Activated CD4-positive, alpha-beta memory T cell treated with anti-CD3 and anti-CD28 coated beads, Interleukin-2, amount 10 ng/mL, durations not matched to agents 7 days and 5 days (primary cell): ENCODE data around the gene MET. TPM values are rescaled to one million over a fixed set of nuclear protein-coding genes. Genes with fewer than 3 reads are reported as not detected.

Source experiments
- CTCF ChIA-PET: fragments of 350-600 bp; sonication (Branson Sonifier 250); formaldehyde crosslinking; loops from one replicate; lab custom pipeline; 2021; ENCODE audit warnings: antibody characterized with exemption, inconsistent platforms; lab: Charles Lee
- POLR2A ChIA-PET: fragments of 350-600 bp; sonication (Branson Sonifier 250); formaldehyde crosslinking; loops from one replicate; lab custom pipeline; 2021; ENCODE audit warnings: antibody characterized with exemption; lab: Charles Lee
- DNase-seq: peaks from one replicate; pipeline ENCODE4 v3.0.0-alpha.2; 2020
- H3K27ac Mint-ChIP-seq: one replicate; pipeline ENCODE4 v1.8.0; 2021; ENCODE audit warnings: mild to moderate bottlenecking, mixed read lengths
- H3K27me3 Mint-ChIP-seq: one replicate; pipeline ENCODE4 v1.8.0; 2021; ENCODE audit warnings: mixed read lengths
- H3K36me3 Mint-ChIP-seq: one replicate; pipeline ENCODE4 v1.8.0; 2021; ENCODE audit warnings: low read depth, mixed read lengths
- H3K4me1 Mint-ChIP-seq: one replicate; pipeline ENCODE4 v1.8.0; 2021; ENCODE audit warnings: mixed read lengths
- H3K4me3 Mint-ChIP-seq: one replicate; pipeline ENCODE4 v1.8.0; 2021; ENCODE audit warnings: mild to moderate bottlenecking, mixed read lengths
- H3K9me3 Mint-ChIP-seq: one replicate; pipeline ENCODE4 v1.8.0; 2021; ENCODE audit warnings: mixed read lengths
- total RNA-seq, 2 experiments: library from RNA; stranded (reverse); gene quantifications; one replicate each; pipeline ENCODE4 v1.2.3, GENCODE V29; 2021

MET gene
- total RNA-seq, 2 experiments from 2014 or later = 0.65 to 0.83 TPM

DNA sequence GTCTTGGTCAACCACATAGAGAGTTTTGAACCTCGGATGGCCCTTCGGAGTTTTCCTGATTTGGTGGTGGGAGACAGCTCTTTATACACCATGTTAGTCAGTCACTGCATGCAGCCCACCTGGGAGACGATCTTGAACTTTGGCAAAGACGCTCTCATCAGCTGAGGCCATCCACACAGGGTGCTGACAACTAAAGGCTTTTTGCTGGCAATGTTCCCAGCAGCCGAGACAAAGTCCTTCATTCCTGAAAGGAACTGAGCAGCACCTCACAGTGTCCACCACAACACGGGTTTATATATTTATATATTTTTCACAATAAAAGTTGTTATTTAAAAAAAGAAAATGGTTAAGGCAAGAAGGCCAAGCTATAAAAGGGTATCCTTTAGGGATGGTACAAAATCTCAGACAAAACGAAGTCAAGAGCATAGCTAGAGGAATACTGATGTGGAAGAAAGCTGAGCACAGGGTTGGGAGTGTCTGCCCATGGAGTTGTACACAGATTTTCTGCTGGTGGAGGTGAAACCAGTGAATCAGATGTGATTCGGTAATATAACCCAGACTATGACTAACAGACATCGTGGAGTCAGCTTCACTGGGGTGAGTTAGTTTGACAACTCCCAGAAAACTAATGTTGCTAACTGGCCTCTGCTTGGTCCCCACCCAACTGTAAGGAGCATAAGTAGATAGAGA is 163.0 kb downstream of the MET start:
- ChIA-PET CTCF (interaction anchor here (1.2 kb wide), 1 partner anchor 102 kb away, joined by 3 read pairs; no protein-coding TSS in a partner anchor), POLR2A (no interaction called here)
- H3K36me3 Mint-ChIP-seq = no peaks in the 10 kb centered on the region
- H3K9me3 Mint-ChIP-seq = no peaks in the 10 kb centered on the region
- DNase-seq = no peak
- no peaks in the 10 kb centered on the region for H3K4me1 Mint-ChIP-seq
- H3K4me3 Mint-ChIP-seq = no peak overlapping the region
- H3K27ac Mint-ChIP-seq = no peak overlapping the region
- H3K27me3 Mint-ChIP-seq = peaks cover 7% of the 10 kb centered on the region

DNA sequence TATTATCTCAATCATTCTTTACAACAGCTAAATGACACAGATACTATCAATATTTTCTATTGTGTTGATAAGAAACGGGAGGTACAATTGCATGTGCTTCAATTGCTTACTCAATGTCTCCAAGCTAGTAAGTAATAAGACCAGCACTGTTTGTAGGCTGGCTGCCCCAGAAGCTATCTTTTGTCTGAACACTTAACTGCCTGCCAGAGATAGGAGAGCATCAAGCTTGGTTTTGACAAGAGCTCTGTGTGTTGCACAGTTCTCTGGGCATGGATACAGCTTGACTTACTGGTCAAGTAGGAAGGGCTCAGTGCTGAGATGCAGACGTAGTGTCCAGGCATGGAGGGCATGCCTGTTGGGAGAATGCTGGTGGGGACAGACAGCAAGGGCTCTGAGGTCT is 164.1 kb downstream of the MET start:
- Mint-ChIP-seq H3K27ac (no peak overlapping the region), H3K27me3 (peaks cover 13% of the 10 kb centered on the region), H3K4me3 (no peak overlapping the region), H3K9me3 (no peaks in the 10 kb centered on the region), H3K36me3 (no peaks in the 10 kb centered on the region), H3K4me1 (no peaks in the 10 kb centered on the region)
- ChIA-PET CTCF (interaction anchor here (1.2 kb wide), 1 partner anchor 103 kb away, joined by 3 read pairs; no protein-coding TSS in a partner anchor), POLR2A (no interaction called here)
- no peak for DNase-seq

DNA sequence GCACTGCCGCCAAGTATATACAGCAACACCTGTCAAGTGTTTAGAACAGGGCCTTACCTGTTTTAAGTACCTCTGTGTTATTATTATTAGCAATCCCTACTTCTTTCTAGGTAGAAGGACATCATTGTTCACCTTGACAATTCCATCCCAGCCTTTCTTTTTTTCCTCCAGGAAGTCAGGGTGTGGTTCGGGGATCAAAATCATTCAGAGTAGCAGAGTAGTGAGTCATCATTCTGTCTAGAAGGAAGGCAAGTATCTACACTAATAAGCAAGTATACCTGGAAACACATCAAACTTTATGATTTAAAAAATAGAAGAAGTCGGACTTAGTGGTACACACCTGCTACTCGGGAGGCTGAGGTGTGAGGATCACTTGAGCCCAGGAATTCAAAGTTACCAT is 164.9 kb downstream of the MET start:
- H3K9me3 Mint-ChIP-seq = no peaks in the 10 kb centered on the region
- DNase-seq = no peak
- no peak overlapping the region for H3K27ac Mint-ChIP-seq
- POLR2A ChIA-PET = no interaction called here
- H3K36me3 Mint-ChIP-seq = no peaks in the 10 kb centered on the region
- H3K4me1 Mint-ChIP-seq = no peaks in the 10 kb centered on the region
- peaks cover 18% of the 10 kb centered on the region for H3K27me3 Mint-ChIP-seq
- CTCF ChIA-PET = no interaction called here
- H3K4me3 Mint-ChIP-seq = no peak overlapping the region

DNA sequence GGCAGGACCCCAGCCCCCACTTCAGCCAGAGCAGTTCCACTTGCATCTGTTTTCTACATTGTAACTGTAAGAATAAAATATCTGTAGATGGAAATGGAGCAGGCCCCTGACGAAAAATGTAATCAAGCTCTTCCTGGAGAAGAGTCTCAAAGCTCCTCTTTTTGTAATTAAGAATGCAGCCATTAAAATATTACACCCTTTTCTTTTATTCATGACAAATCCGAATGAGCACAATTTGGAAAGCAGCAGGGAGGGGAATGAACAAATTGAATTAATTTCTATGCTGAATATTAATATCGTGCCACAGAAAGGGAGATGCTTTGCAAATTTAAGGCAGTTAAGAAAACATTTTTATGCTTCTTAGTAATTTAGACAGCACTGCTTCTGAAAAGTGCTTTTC is 165.6 kb downstream of the MET start:
- CTCF ChIA-PET = no interaction called here
- H3K36me3 Mint-ChIP-seq = no peaks in the 10 kb centered on the region

DNA sequence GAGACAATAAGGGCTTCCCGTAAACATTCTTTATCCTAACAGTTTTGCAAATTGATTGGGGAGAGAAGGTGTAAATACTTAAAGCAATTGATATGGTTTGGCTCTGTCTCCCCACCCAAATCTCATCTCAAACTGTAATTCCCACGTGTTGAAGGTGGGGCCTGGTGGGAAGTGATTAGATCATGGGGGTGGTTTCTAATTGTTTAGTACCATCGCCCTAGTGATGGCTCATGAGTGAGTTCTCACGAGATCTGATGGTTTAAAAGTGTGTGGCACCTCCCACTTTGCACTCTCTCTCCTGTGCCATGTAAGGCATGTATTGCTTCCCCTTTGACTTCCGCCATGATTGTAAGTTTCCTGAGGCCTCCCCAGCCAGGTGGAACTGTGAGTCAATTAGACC is 168.3 kb downstream of the MET start:
- CTCF ChIA-PET = no interaction called here
- no peaks in the 10 kb centered on the region for H3K9me3 Mint-ChIP-seq

More for the DNA sequence above, 165.6 kb downstream of the MET start:
- no peaks in the 10 kb centered on the region for H3K4me1 Mint-ChIP-seq
- peaks cover 24% of the 10 kb centered on the region for H3K27me3 Mint-ChIP-seq
- no peak overlapping the region for H3K4me3 Mint-ChIP-seq
- no peaks in the 10 kb centered on the region for H3K9me3 Mint-ChIP-seq
- DNase-seq = no peak
- H3K27ac Mint-ChIP-seq = no peak overlapping the region
- POLR2A ChIA-PET = no interaction called here

DNA sequence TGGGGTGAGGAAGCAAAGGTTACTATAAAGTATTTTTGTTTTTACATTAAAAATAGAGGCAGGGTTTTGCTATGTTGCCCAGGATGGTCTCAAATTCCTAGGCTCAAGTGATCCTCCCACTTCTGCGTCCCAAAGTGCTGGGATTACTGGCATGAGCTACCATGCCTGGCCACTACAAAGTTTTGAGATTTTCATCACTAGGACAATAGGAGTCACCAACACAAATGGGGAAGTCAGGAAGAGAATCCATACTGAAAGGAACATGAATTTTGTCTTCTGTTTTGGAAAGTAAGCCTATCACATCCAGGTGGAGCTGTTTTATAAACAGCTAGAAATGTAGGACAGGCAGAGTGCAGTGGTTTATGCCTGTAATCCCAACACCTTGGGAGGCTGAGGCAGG is 170.4 kb downstream of the MET start:
- peaks cover 6% of the 10 kb centered on the region for H3K4me1 Mint-ChIP-seq
- no peaks in the 10 kb centered on the region for H3K9me3 Mint-ChIP-seq
- H3K27ac Mint-ChIP-seq = no peak overlapping the region
- ChIA-PET POLR2A (no interaction called here), CTCF (no interaction called here)
- no peak for DNase-seq
- no peak overlapping the region for H3K4me3 Mint-ChIP-seq
- H3K27me3 Mint-ChIP-seq = peaks cover 35% of the 10 kb centered on the region
- H3K36me3 Mint-ChIP-seq = no peaks in the 10 kb centered on the region

More for the DNA sequence above, 168.3 kb downstream of the MET start:
- H3K36me3 Mint-ChIP-seq = no peaks in the 10 kb centered on the region
- POLR2A ChIA-PET = no interaction called here
- peaks cover 6% of the 10 kb centered on the region for H3K4me1 Mint-ChIP-seq
- no peak overlapping the region for H3K4me3 Mint-ChIP-seq
- no peak overlapping the region for H3K27ac Mint-ChIP-seq
- H3K27me3 Mint-ChIP-seq = peaks cover 31% of the 10 kb centered on the region
- DNase-seq = no peak

DNA sequence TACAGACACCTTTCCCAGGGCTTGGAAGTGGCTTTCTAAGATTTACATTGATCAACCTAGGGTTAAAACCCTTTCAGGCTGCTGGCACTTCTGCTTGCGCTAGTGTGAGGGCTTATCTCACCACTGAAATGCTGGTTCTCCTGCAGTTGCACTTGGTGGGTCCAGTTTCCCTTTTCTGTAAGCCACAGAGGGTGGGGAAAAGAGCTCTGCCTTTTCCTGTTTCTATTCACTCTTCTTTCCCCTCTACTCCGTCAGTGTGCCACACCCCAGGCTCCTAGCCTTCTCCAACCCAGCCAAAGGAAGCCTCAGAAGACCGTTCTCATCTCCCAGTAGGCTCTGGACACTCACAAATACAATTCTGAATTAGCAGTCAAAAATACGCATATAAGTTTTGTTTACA is 171.4 kb downstream of the MET start:
- Mint-ChIP-seq H3K27me3 (peaks cover 36% of the 10 kb centered on the region), H3K9me3 (no peaks in the 10 kb centered on the region), H3K4me3 (no peak overlapping the region), H3K27ac (no peak overlapping the region), H3K36me3 (no peaks in the 10 kb centered on the region), H3K4me1 (peaks cover 6% of the 10 kb centered on the region)
- ChIA-PET CTCF (no interaction called here), POLR2A (no interaction called here)
- DNase-seq = no peak

Other genes with a start within 250 kb of the MET start
- gene CAV2, start 172.5 kb upstream of the MET start, total RNA-seq = not detected
- under 1 TPM; 0.13 to 0.38 TPM for gene CAV1, start 147.2 kb upstream of the MET start, total RNA-seq
- gene CAPZA2, start 190.4 kb downstream of the MET start, total RNA-seq = 100 to 1,000 TPM; 152 to 155 TPM